Spleen (tissue), 11 donors: ENCODE results near the gene BBIP1. TPM values are rescaled to one million over a fixed set of nuclear protein-coding genes. Genes with fewer than 3 reads are reported as not detected.

Experiments used
- DNase-seq: peaks from one replicate; pipeline ENCODE4 v3.0.0-alpha.2; 2020
- H3K27ac ChIP-seq, 8 donors: fragments of 200-600 bp; sonication (generic) in 7 of 8; 1 replicate in 4 of 8; 2 replicates in 4 of 8; pipeline versions ENCODE4 v1.5.0 to v1.8.0; 2016 to 2021; ENCODE audit warnings: inconsistent platforms in 4 of 8, mild to moderate bottlenecking in 4 of 8, moderate library complexity in 1 of 8
- H3K27me3 ChIP-seq, 7 donors: fragments of 200-600 bp; sonication (generic) in 6 of 7; replicated peaks in 1 of 7; 1 replicate in 4 of 7; 2 replicates in 3 of 7; pipeline versions ENCODE4 v1.5.0 to v1.8.0; 2016 to 2021; ENCODE audit warnings: inconsistent platforms in 3 of 7, mild to moderate bottlenecking in 1 of 7
- H3K36me3 ChIP-seq, 6 donors: fragments of 200-600 bp; sonication (generic) in 5 of 6; 1 replicate in 4 of 6; 2 replicates in 2 of 6; pipeline versions ENCODE4 v1.5.0 to v1.8.0; 2016 to 2021; ENCODE audit warnings: inconsistent platforms in 2 of 6
- H3K4me1 ChIP-seq, 6 donors: fragments of 200-600 bp; sonication (generic) in 5 of 6; 1 replicate in 3 of 6; 2 replicates in 3 of 6; pipeline versions ENCODE4 v1.5.0 to v1.8.0; 2016 to 2021; ENCODE audit warnings: inconsistent platforms in 3 of 6
- H3K4me3 ChIP-seq, 8 donors: fragments of 200-600 bp; sonication (generic) in 7 of 8; 1 replicate in 4 of 8; 2 replicates in 4 of 8; pipeline versions ENCODE4 v1.5.0 to v1.8.0; 2016 to 2021; ENCODE audit warnings: inconsistent platforms in 4 of 8, mild to moderate bottlenecking in 4 of 8, moderate library complexity in 2 of 8
- H3K9me3 ChIP-seq, 8 donors: fragments of 200-600 bp; sonication (generic) in 7 of 8; 1 replicate in 4 of 8; 2 replicates in 4 of 8; pipeline versions ENCODE4 v1.5.0 to v1.8.0; 2016 to 2021; ENCODE audit warnings: inconsistent platforms in 4 of 8
- CTCF ChIP-seq, 11 experiments: fragments of 200-600 bp in 7 of 11; fragments of 450-650 bp in 4 of 11; sonication (generic) in 4 of 11; IDR thresholded peaks in 8 of 11; conservative IDR thresholded peaks in 3 of 11; 1 replicate in 7 of 11; 2 replicates in 4 of 11; pipeline versions ENCODE4 v1.4.0 to v1.8.0; 2016 to 2021; ENCODE audit warnings: antibody characterized with exemption in 11 of 11, inconsistent platforms in 4 of 11, mild to moderate bottlenecking in 1 of 11
- POLR2A ChIP-seq, 3 donors: fragments of 450-650 bp; IDR thresholded peaks; one replicate each; pipeline ENCODE4 v1.5.1; 2017; ENCODE audit warnings: antibody characterized with exemption in 3 of 3, mild to moderate bottlenecking in 1 of 3
- POLR2AphosphoS5 ChIP-seq, 3 donors: sonication (generic); formaldehyde crosslinking; IDR thresholded peaks; one replicate each; pipeline ENCODE4 v1.5.1; 2017; ENCODE audit warnings: antibody characterized with exemption in 3 of 3
- WGBS, 5 donors: extraction: QIAGEN DNeasy Blood & Tissue Kit in 3 of 5; methylation state at CpG; one replicate each; pipeline versions ENCODE4 v1.1.5 to v1.1.7; 2013 to 2018; 5-methylcytosine and 5-hydroxymethylcytosine counted together
- intact Hi-C: fragments of 100-400 bp; cut with DNase I; formaldehyde crosslinking; loops from one replicate; pipeline ENCODE4 v1.15.0; 2023; ENCODE audit warnings: low total_unique reads
- polyA plus RNA-seq, 3 donors: library from polyadenylated mRNA; stranded (reverse); fragments of 200-250 nt; gene quantifications; one replicate each; pipeline ENCODE4 v1.2.1, GENCODE V29; 2013
- total RNA-seq, 7 donors: library from RNA; depleted of rRNA in 3 of 7; stranded (reverse); fragments of >200 nt in 3 of 7; fragmentation: NEBNext Ultra II Directional in 4 of 7; extraction: Animal tissue kit (Norgen Biotek cat#: 25700) in 4 of 7; gene quantifications; one replicate each; pipeline versions ENCODE4 v1.1.0 to v1.2.1, GENCODE V29; 2016 to 2021
- donor health status: healthy with polysubstance abuse.
- donor health status: DM: no; HTN: no; CAD: no; lungs with moderate emphysema.
- donor health status: DM: no; HTN: no; CAD: no.
- donor health status: Bipolar disorder and iron deficiency.
- donor health status: healthy.
- donor health status: DM: no; HTN: no; CAD: no.
- donor health status: DM: yes; HTN: yes; CAD: no.

BBIP1 gene
- total and polyA plus RNA-seq, 10 donors = 20.7 to 40.0 (median 27.1) TPM

GRCh38 chr10:110897184-110897583, 21.8 kb downstream of the BBIP1 start:
- Histone ChIP-seq H3K9me3 (no peaks in the 10 kb centered on the region), H3K27ac (no peak overlapping the region), H3K4me3 (no peak overlapping the region), H3K36me3 (peaks cover 0 to 99% (median 69%) of the 10 kb centered on the region in 6 donors), H3K27me3 (no peaks in the 10 kb centered on the region), H3K4me1 (peaks cover 0 to 65% (median 32%) of the 10 kb centered on the region in 6 donors)
- intact Hi-C loops = no loop called here
- no peak for DNase-seq
- 91 to 100% (median 96%) methylated on average over 1 of the region's 1 CpG for WGBS, 5 donors
- TF ChIP-seq POLR2AphosphoS5 (IDR thresholded peaks at IDR 0.05) = peak in 1 of 3 donors; percentile 32
- TF ChIP-seq POLR2A (IDR thresholded peaks at IDR 0.05) = no peak
- TF ChIP-seq CTCF (IDR thresholded peaks at IDR 0.05 in 8 of 11, conservative IDR thresholded peaks at IDR 0.05 in 3 of 11) = no peak

- no peaks in the 10 kb centered on the region for H3K27me3 ChIP-seq
- TF ChIP-seq POLR2AphosphoS5 (IDR thresholded peaks at IDR 0.05) (no peak), POLR2A (IDR thresholded peaks at IDR 0.05) (no peak), CTCF (IDR thresholded peaks at IDR 0.05 in 8 of 11, conservative IDR thresholded peaks at IDR 0.05 in 3 of 11) (peak in 10 of 11 experiments; percentile 36 to 76 (median 66))
- DNase-seq = no peak
- H3K27ac ChIP-seq = peak overlapping the region in 1 of 8 donors; percentile 5
- H3K4me3 ChIP-seq = no peak overlapping the region
- WGBS, 5 donors = 35 to 47% (median 38%) methylated on average over 4 of the region's 4 CpGs
- H3K4me1 ChIP-seq = peaks cover 0 to 87% (median 35%) of the 10 kb centered on the region in 6 donors
- intact Hi-C loops = loop anchor here (5.0 kb wide), 2 partner anchors 91 to 146 kb away; no protein-coding TSS in a partner anchor
- H3K36me3 ChIP-seq = peaks cover 0 to 99% (median 69%) of the 10 kb centered on the region in 6 donors
- no peaks in the 10 kb centered on the region for H3K9me3 ChIP-seq
These were observed 25.3 kb downstream of the BBIP1 start for GRCh38 chr10:110893559-110894179.

GRCh38 chr10:110892602-110893288, 26.2 kb downstream of the BBIP1 start:
- intact Hi-C loops = loop anchor here (5.0 kb wide), 2 partner anchors 90 to 145 kb away; no protein-coding TSS in a partner anchor
- WGBS, 5 donors = 92 to 95% (median 94%) methylated on average over 3 of the region's 3 CpGs

More at GRCh38 chr10:110892602-110893288, 26.2 kb downstream of the BBIP1 start:
- no peak for DNase-seq
- Histone ChIP-seq H3K27ac (no peak overlapping the region), H3K36me3 (peaks cover 0 to 99% (median 66%) of the 10 kb centered on the region in 6 donors), H3K4me3 (no peak overlapping the region), H3K4me1 (peaks cover 0 to 92% (median 35%) of the 10 kb centered on the region in 6 donors), H3K27me3 (no peaks in the 10 kb centered on the region), H3K9me3 (no peaks in the 10 kb centered on the region)
- TF ChIP-seq CTCF (IDR thresholded peaks at IDR 0.05 in 8 of 11, conservative IDR thresholded peaks at IDR 0.05 in 3 of 11) (no peak), POLR2AphosphoS5 (IDR thresholded peaks at IDR 0.05) (no peak), POLR2A (IDR thresholded peaks at IDR 0.05) (no peak)
